Chondrocyte (in vitro differentiated cells): Measurements from ENCODE around the gene REEP2. TPM values are rescaled to one million over a fixed set of nuclear protein-coding genes. Genes with fewer than 3 reads are reported as not detected.

Experiments
- DNase-seq: peaks from one replicate; pipeline ENCODE4 v3.0.0; 2021; ENCODE audit warnings: mixed read lengths, low spot score
- H3K27ac Mint-ChIP-seq: one replicate; pipeline ENCODE4 v1.8.0; 2021; ENCODE audit warnings: mild to moderate bottlenecking, moderate library complexity, mixed read lengths; ENCODE audit not compliant: unreplicated experiment
- H3K27me3 Mint-ChIP-seq: 2 replicates; pipeline ENCODE4 v1.8.0; 2021; ENCODE audit warnings: low read depth, mixed read lengths
- H3K36me3 Mint-ChIP-seq: 2 replicates; pipeline ENCODE4 v1.8.0; 2021; ENCODE audit warnings: low read depth, mixed read lengths
- H3K4me1 Mint-ChIP-seq: 2 replicates; pipeline ENCODE4 v1.8.0; 2021; ENCODE audit warnings: low read depth, mild to moderate bottlenecking, mixed read lengths
- H3K4me3 Mint-ChIP-seq: one replicate; pipeline ENCODE4 v1.8.0; 2021; ENCODE audit warnings: mild to moderate bottlenecking, moderate library complexity, mixed read lengths; ENCODE audit not compliant: unreplicated experiment
- H3K9me3 Mint-ChIP-seq: 2 replicates; pipeline ENCODE4 v1.8.0; 2021; ENCODE audit warnings: low read depth, mixed read lengths
- total RNA-seq: library from RNA; stranded (reverse); gene quantifications from 3 replicates; pipeline ENCODE4 v1.2.1, GENCODE V29; 2021
- TF ChIP-seq, protein P1 (sequence below): fragments of 200-600 bp; sonication (generic); IDR thresholded peaks from 2 replicates; pipeline ENCODE4 v1.5.0; 2021; ENCODE audit warnings: antibody characterized with exemption, mild to moderate bottlenecking, moderate library complexity

The REEP2 gene
- total RNA-seq, 1 donor from 2014 or later, result 34.6 TPM

DNA sequence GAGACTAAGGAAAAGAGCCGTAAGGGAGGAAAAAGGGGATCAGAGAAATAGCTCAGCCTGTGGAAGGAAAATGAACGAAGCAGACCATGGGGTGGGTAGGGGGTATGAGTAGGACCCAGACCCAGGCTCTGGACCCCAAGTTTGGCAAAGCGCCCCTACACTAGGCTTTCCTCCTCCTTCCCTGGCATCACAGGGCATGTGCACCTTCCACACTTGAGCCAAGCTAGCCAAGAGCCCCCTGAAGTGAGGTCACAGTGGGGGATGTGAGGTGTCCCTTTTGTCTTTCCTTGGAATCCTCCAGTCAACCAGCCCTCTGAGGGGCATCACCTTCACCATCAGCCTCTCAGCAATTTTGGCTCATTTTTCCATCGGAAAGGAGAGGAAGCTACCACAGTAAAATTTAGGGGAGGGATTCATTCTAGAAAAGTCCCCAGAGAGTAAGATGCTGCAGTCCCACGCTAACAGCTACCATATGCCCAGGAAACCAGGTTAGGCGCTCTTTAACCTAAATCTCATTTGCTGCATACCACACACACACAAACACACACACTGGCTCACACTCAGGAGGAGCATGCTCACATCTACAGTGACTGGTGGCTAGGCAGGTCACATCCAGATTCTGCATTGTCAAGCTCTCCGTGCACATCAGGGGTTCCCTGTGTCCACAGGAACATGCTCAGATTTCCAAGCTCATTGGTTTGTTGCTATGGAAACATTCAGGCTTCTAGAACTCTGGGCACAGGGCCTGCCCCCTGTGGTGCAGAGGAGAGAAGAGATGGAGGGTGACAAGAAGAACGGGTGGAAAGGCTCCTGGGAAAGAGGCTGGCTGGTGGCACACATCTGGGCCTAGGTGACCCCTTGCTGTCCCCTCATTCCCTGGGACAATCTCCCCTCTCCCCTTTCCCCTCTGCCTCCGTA lies 9.9 kb downstream of the REEP2 start:
- Mint-ChIP-seq H3K36me3 (no peaks in the 10 kb centered on the region), H3K27me3 (no peaks in the 10 kb centered on the region), H3K4me3 (no peak overlapping the region), H3K9me3 (no peaks in the 10 kb centered on the region), H3K4me1 (peaks cover 13% of the 10 kb centered on the region), H3K27ac (peak overlapping the region; percentile 17)
- DNase-seq, result no peak
- TF ChIP-seq, protein P1, sequence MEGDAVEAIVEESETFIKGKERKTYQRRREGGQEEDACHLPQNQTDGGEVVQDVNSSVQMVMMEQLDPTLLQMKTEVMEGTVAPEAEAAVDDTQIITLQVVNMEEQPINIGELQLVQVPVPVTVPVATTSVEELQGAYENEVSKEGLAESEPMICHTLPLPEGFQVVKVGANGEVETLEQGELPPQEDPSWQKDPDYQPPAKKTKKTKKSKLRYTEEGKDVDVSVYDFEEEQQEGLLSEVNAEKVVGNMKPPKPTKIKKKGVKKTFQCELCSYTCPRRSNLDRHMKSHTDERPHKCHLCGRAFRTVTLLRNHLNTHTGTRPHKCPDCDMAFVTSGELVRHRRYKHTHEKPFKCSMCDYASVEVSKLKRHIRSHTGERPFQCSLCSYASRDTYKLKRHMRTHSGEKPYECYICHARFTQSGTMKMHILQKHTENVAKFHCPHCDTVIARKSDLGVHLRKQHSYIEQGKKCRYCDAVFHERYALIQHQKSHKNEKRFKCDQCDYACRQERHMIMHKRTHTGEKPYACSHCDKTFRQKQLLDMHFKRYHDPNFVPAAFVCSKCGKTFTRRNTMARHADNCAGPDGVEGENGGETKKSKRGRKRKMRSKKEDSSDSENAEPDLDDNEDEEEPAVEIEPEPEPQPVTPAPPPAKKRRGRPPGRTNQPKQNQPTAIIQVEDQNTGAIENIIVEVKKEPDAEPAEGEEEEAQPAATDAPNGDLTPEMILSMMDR, result no peak

GRCh38 chr5:138449501-138450239 lies 10.8 kb downstream of the REEP2 start:
- H3K36me3 Mint-ChIP-seq, result no peaks in the 10 kb centered on the region
- DNase-seq, result no peak
- H3K27ac Mint-ChIP-seq, result peak overlapping the region; percentile 24
- H3K4me1 Mint-ChIP-seq, result peaks cover 13% of the 10 kb centered on the region
- TF ChIP-seq, protein P1, result peak; percentile 93
- H3K27me3 Mint-ChIP-seq, result no peaks in the 10 kb centered on the region
- H3K9me3 Mint-ChIP-seq, result no peaks in the 10 kb centered on the region
- H3K4me3 Mint-ChIP-seq, result no peak overlapping the region

DNA sequence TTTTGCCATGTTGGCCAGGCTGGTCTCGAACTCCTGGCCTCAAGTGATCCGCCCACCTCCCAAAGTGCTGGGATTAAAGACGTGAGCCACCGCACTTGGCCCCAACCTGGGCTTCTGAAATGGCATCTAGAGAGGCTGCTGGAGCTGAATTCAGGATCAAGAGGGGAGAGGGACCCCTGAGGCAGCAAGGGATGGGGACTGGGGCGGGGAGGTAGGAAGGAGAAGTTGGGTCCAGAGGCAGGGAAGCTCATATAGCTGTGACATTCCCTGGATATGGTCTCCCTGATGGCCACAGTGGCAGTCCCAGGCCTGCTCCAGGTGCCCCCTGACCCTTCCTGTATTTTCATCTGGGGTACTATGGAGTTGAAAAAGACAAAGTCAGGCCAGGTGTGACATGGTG lies 12.1 kb downstream of the REEP2 start:
- no peak for DNase-seq
- no peaks in the 10 kb centered on the region for H3K9me3 Mint-ChIP-seq
- TF ChIP-seq, protein P1, result no peak
- no peak overlapping the region for H3K27ac Mint-ChIP-seq
- H3K4me1 Mint-ChIP-seq, result peaks cover 13% of the 10 kb centered on the region
- H3K27me3 Mint-ChIP-seq, result no peaks in the 10 kb centered on the region
- no peak overlapping the region for H3K4me3 Mint-ChIP-seq
- no peaks in the 10 kb centered on the region for H3K36me3 Mint-ChIP-seq

- no peaks in the 10 kb centered on the region for H3K36me3 Mint-ChIP-seq
- no peaks in the 10 kb centered on the region for H3K9me3 Mint-ChIP-seq
- TF ChIP-seq, protein P1, result no peak
- H3K4me3 Mint-ChIP-seq, result no peak overlapping the region
- H3K4me1 Mint-ChIP-seq, result peaks cover 13% of the 10 kb centered on the region
- H3K27ac Mint-ChIP-seq, result no peak overlapping the region
- no peaks in the 10 kb centered on the region for H3K27me3 Mint-ChIP-seq
- DNase-seq, result no peak
Measured at GRCh38 chr5:138452720-138453119, 13.9 kb downstream of the REEP2 start.

GRCh38 chr5:138453590-138453989 lies 14.7 kb downstream of the REEP2 start:
- H3K4me1 Mint-ChIP-seq, result peaks cover 13% of the 10 kb centered on the region
- H3K27me3 Mint-ChIP-seq, result no peaks in the 10 kb centered on the region

More at GRCh38 chr5:138453590-138453989, 14.7 kb downstream of the REEP2 start:
- TF ChIP-seq, protein P1, result no peak
- Mint-ChIP-seq H3K9me3 (no peaks in the 10 kb centered on the region), H3K27ac (no peak overlapping the region), H3K4me3 (no peak overlapping the region), H3K36me3 (no peaks in the 10 kb centered on the region)
- DNase-seq, result no peak
